ENCODE results near the gene C16orf95.

- TF ChIP-seq CTCF (IDR thresholded peaks at IDR 0.05; ENCODE audit: low read depth, low read length) (no peak), EZH2phosphoT487 (IDR thresholded peaks at IDR 0.05; ENCODE audit: low read depth) (no peak)
Measured at GRCh38 chr16:87295259-87295658, 21.9 kb downstream of the C16orf95 start.

Measured in OCI-LY3 (cell line).